HL-60 (cell line): ENCODE measurements around the gene ADPRS.

Experiments
- DNase-seq, 2 experiments: peaks; one replicate each; pipeline ENCODE4 v3.0.0-alpha.2; 2010 to 2020; ENCODE audit warnings: low read depth in 1 of 2, low spot score in 1 of 2
- H3K27ac ChIP-seq: fragments of 250-450 bp; sonication (Bioruptor Pico); replicated peaks from 2 replicates; pipeline ENCODE4 v1.5.1; 2020; ENCODE audit warnings: mild to moderate bottlenecking, moderate library complexity
- H3K27me3 ChIP-seq: fragments of 250-450 bp; sonication (Bioruptor Pico); 2 replicates; pipeline ENCODE4 v1.5.1; 2021; ENCODE audit warnings: mild to moderate bottlenecking, moderate library complexity; ENCODE audit not compliant: insufficient read depth, poor library complexity, severe bottlenecking
- H3K4me3 ChIP-seq: replicated peaks from 2 replicates; pipeline ENCODE4 v1.5.1; 2011; ENCODE audit warnings: mild to moderate bottlenecking, control low read depth, low read length; ENCODE audit not compliant: insufficient read depth
- GABPA ChIP-seq: IDR thresholded peaks from 2 replicates; pipeline ENCODE4 v1.6.1; 2012; ENCODE audit warnings: low read depth
- POLR2AphosphoS5 ChIP-seq: IDR thresholded peaks from 2 replicates; pipeline ENCODE4 v1.6.1; 2012; ENCODE audit warnings: low read depth
- SPI1 ChIP-seq: IDR thresholded peaks from 2 replicates; pipeline ENCODE4 v1.6.1; 2012; ENCODE audit warnings: low read depth, mild to moderate bottlenecking, borderline replicate concordance
- TF ChIP-seq, protein P1 (sequence below): IDR thresholded peaks from 2 replicates; pipeline ENCODE4 v1.6.1; 2012; ENCODE audit warnings: low read depth; ENCODE audit not compliant: insufficient replicate concordance
- TF ChIP-seq, protein P2 (sequence below): IDR thresholded peaks from one replicate; pipeline ENCODE4 v1.5.1; 2011; ENCODE audit warnings: low read length, control low read depth, inconsistent platforms; ENCODE audit not compliant: insufficient read depth

The ADPRS gene

DNA sequence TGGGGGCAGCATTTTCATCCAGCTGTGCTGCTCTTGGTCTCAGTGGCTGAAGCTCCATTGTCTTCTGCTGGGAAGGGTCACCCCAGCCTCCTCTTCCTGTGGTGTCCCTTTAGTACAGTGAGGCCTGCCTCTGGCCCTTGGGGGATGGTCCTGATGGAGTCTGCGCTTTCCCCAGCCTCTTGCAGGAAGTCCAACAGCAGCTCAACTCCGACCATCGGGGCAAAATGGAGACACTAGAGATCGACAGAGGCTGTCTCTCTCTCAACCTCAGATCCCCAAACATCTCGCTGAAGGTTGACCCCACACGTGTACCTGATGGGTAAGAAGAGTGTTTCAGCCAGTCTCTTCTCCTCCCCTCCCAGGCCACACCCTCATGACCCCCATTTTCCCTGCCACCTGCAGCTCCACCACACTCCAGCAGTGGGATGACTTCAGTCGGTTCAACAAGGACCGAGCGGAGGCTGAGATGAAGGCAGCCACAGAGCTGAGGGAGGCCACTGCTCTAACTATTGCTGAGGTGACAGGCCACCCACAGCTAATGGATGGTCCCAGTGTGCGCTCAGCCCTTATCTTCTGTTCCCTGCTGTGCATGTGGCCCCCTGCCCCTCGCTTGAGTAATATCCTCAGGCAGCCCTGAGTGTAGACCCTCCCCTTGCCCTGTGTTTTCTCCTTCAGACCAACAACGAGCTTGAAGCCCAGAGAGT, 2.0 kb upstream of the ADPRS start:
- no peak for DNase-seq
- TF ChIP-seq, protein P1, sequence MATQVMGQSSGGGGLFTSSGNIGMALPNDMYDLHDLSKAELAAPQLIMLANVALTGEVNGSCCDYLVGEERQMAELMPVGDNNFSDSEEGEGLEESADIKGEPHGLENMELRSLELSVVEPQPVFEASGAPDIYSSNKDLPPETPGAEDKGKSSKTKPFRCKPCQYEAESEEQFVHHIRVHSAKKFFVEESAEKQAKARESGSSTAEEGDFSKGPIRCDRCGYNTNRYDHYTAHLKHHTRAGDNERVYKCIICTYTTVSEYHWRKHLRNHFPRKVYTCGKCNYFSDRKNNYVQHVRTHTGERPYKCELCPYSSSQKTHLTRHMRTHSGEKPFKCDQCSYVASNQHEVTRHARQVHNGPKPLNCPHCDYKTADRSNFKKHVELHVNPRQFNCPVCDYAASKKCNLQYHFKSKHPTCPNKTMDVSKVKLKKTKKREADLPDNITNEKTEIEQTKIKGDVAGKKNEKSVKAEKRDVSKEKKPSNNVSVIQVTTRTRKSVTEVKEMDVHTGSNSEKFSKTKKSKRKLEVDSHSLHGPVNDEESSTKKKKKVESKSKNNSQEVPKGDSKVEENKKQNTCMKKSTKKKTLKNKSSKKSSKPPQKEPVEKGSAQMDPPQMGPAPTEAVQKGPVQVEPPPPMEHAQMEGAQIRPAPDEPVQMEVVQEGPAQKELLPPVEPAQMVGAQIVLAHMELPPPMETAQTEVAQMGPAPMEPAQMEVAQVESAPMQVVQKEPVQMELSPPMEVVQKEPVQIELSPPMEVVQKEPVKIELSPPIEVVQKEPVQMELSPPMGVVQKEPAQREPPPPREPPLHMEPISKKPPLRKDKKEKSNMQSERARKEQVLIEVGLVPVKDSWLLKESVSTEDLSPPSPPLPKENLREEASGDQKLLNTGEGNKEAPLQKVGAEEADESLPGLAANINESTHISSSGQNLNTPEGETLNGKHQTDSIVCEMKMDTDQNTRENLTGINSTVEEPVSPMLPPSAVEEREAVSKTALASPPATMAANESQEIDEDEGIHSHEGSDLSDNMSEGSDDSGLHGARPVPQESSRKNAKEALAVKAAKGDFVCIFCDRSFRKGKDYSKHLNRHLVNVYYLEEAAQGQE: no peak
- TF ChIP-seq GABPA (no peak), POLR2AphosphoS5 (no peak), SPI1 (no peak)
- TF ChIP-seq, protein P2, sequence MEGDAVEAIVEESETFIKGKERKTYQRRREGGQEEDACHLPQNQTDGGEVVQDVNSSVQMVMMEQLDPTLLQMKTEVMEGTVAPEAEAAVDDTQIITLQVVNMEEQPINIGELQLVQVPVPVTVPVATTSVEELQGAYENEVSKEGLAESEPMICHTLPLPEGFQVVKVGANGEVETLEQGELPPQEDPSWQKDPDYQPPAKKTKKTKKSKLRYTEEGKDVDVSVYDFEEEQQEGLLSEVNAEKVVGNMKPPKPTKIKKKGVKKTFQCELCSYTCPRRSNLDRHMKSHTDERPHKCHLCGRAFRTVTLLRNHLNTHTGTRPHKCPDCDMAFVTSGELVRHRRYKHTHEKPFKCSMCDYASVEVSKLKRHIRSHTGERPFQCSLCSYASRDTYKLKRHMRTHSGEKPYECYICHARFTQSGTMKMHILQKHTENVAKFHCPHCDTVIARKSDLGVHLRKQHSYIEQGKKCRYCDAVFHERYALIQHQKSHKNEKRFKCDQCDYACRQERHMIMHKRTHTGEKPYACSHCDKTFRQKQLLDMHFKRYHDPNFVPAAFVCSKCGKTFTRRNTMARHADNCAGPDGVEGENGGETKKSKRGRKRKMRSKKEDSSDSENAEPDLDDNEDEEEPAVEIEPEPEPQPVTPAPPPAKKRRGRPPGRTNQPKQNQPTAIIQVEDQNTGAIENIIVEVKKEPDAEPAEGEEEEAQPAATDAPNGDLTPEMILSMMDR: no peak
- Histone ChIP-seq H3K27me3 (no peaks in the 10 kb centered on the region), H3K4me3 (no peak overlapping the region), H3K27ac (no peak overlapping the region)

DNA sequence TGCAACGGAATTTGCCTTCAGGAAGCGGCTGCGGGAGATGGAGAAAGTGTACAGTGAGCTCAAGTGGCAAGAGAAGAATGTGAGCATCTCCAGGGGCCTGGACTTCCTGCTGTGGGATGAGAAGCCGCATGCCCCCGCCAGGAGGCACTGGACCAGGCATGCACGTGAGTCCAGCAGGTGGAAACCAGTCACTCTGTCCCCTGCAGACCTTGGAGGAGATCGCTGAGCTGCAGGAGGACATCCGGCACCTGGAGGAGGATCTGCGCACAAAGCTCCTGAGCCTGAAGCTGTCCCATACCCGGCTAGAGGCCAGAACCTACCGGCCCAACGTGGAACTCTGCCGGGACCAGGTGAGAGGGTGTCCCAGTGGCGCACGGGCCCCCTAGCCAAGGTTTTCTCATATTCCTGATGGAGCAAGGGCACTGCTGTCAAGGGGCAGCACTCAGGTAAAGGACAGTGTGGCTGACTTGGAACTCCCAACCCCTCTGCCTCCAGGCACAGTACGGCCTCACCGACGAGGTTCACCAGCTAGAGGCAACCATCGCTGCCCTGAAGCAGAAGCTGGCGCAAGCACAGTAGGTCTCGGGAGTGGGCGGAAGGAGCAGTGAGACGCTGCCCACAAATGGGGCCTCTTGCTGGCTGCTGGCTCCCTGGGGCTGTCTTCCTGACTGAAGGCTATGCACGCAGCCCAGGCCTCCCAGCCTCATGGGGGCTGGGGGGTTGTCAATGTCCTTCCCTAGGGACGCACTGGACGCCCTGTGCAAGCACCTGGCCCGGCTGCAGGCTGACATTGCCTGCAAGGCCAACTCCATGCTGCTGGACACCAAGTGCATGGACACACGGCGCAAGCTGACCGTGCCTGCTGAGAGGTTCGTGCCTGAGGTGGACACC, 1.2 kb upstream of the ADPRS start:
- H3K27me3 ChIP-seq: no peaks in the 10 kb centered on the region
- no peak overlapping the region for H3K4me3 ChIP-seq
- no peak overlapping the region for H3K27ac ChIP-seq
- TF ChIP-seq SPI1 (no peak), POLR2AphosphoS5 (no peak), GABPA (no peak)
- TF ChIP-seq, protein P2: no peak
- TF ChIP-seq, protein P1: no peak
- no peak for DNase-seq

DNA sequence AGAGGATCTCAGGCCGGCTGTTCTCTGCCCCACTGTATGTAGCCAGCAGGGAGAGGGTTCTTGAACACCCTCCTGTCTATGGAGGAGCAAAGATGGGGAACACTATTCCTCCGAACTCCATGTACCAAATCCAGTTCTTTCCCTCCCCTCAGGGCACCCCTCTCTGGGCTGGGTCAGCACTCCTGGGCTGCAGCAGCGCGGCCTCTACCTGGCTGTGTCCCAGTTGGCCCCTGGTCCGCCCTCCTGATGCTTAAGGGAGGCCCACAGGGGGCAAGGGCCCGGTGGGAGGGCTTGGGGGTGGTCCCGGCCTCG, 471 bp upstream of the ADPRS start:
- DNase-seq: no peak
- TF ChIP-seq, protein P2: no peak
- TF ChIP-seq GABPA (no peak), POLR2AphosphoS5 (no peak)
- H3K27me3 ChIP-seq: no peaks in the 10 kb centered on the region
- H3K27ac ChIP-seq: peak overlapping the region; percentile 77
- H3K4me3 ChIP-seq: peak overlapping the region; percentile 97
